HEK293T (cell line): Measurements from ENCODE around the gene ACSF2.

Experiments
- CTCF ChIA-PET: fragments of 350-600 bp; formaldehyde crosslinking; extraction: SDS; loops from one replicate; lab custom pipeline; 2021; ENCODE audit warnings: antibody characterized with exemption, inconsistent platforms; lab: Yijun Ruan, JAX
- POLR2A ChIA-PET: fragments of 350-600 bp; formaldehyde crosslinking; extraction: SDS; loops from one replicate; lab custom pipeline; 2020; ENCODE audit warnings: antibody characterized with exemption, inconsistent platforms; lab: Yijun Ruan, JAX
- DNase-seq: peaks from one replicate; pipeline ENCODE4 v3.0.0; 2012; ENCODE audit warnings: mixed read lengths; ENCODE audit errors: extremely low spot score
- ARNT ChIP-seq: fragments of 450-650 bp; IDR thresholded peaks from 2 replicates; pipeline ENCODE4 v1.6.1; 2017; ENCODE audit warnings: mild to moderate bottlenecking
- BHLHE40 ChIP-seq: fragments of 450-650 bp; IDR thresholded peaks from 2 replicates; pipeline ENCODE4 v1.6.1; 2016; ENCODE audit warnings: mild to moderate bottlenecking, moderate library complexity, borderline replicate concordance
- CTBP1 ChIP-seq: fragments of 450-650 bp; IDR thresholded peaks from 2 replicates; pipeline ENCODE4 v1.6.1; 2016; ENCODE audit warnings: borderline replicate concordance
- ELF4 ChIP-seq: fragments of 450-650 bp; IDR thresholded peaks from 2 replicates; pipeline ENCODE4 v1.6.1; 2017; ENCODE audit warnings: antibody characterized with exemption
- FOXA1 ChIP-seq: fragments of 450-650 bp; IDR thresholded peaks from 2 replicates; pipeline ENCODE4 v1.6.1; 2016; ENCODE audit warnings: mild to moderate bottlenecking
- FOXK2 ChIP-seq: fragments of 450-650 bp; IDR thresholded peaks from 2 replicates; pipeline ENCODE4 v1.6.1; 2016; ENCODE audit warnings: mild to moderate bottlenecking
- FOXM1 ChIP-seq: fragments of 450-650 bp; IDR thresholded peaks from 2 replicates; pipeline ENCODE4 v1.6.1; 2017; ENCODE audit warnings: mild to moderate bottlenecking, borderline replicate concordance
- HDGF ChIP-seq: fragments of 450-650 bp; IDR thresholded peaks from 2 replicates; pipeline ENCODE4 v1.6.1; 2017; ENCODE audit warnings: antibody characterized with exemption, borderline replicate concordance
- L3MBTL2 ChIP-seq: fragments of 450-650 bp; conservative IDR thresholded peaks from 2 replicates; pipeline ENCODE4 v1.6.1; 2016; ENCODE audit warnings: mild to moderate bottlenecking
- LEF1 ChIP-seq: fragments of 450-650 bp; IDR thresholded peaks from 2 replicates; pipeline ENCODE4 v1.6.1; 2017; ENCODE audit warnings: mild to moderate bottlenecking, borderline replicate concordance
- NFRKB ChIP-seq: fragments of 450-650 bp; IDR thresholded peaks from 2 replicates; pipeline ENCODE4 v1.6.1; 2016; ENCODE audit warnings: mild to moderate bottlenecking, moderate library complexity
- PKNOX1 ChIP-seq: fragments of 450-650 bp; IDR thresholded peaks from 2 replicates; pipeline ENCODE4 v1.6.1; 2016
- SP1 ChIP-seq: fragments of 450-650 bp; IDR thresholded peaks from 2 replicates; pipeline ENCODE4 v1.6.1; 2017
- SUZ12 ChIP-seq: fragments of 450-650 bp; IDR thresholded peaks from 2 replicates; pipeline ENCODE4 v1.6.1; 2016; ENCODE audit warnings: mild to moderate bottlenecking
- TARDBP ChIP-seq: fragments of 450-650 bp; IDR thresholded peaks from 2 replicates; pipeline ENCODE4 v1.6.1; 2016
- ZNF384 ChIP-seq: fragments of 450-650 bp; IDR thresholded peaks from 2 replicates; pipeline ENCODE4 v1.6.1; 2016

ACSF2 gene

GRCh38 chr17:50445730-50446325 is 19.8 kb downstream of the ACSF2 start:
- DNase-seq, result no peak
- ChIA-PET CTCF (no interaction called here), POLR2A (interaction anchor here (0.6 to 0.8 kb wide), 2 partner anchors 19 to 48 kb away, joined by 4 to 5 read pairs; no protein-coding TSS in a partner anchor)
- TF ChIP-seq ZNF384 (no peak), NFRKB (no peak), TARDBP (no peak), SUZ12 (no peak), CTBP1 (no peak), LEF1 (no peak), ELF4 (no peak), HDGF (no peak), FOXA1 (no peak), ARNT (no peak), FOXM1 (no peak), BHLHE40 (no peak), PKNOX1 (no peak), SP1 (no peak), L3MBTL2 (no peak), FOXK2 (no peak)

GRCh38 chr17:50447870-50448595 is 22.0 kb downstream of the ACSF2 start:
- CTCF ChIA-PET, result no interaction called here
- TF ChIP-seq L3MBTL2 (no peak), ZNF384 (no peak), ELF4 (no peak), NFRKB (no peak), HDGF (no peak), ARNT (no peak), SUZ12 (no peak), FOXM1 (no peak), FOXK2 (no peak), FOXA1 (no peak), BHLHE40 (no peak), TARDBP (no peak), CTBP1 (no peak), SP1 (no peak), LEF1 (no peak)
- DNase-seq, result no peak
- POLR2A ChIA-PET, result interaction anchor here (0.8 kb wide), 1 partner anchor 22 kb away, joined by 4 read pairs; the partner anchor contains the start of gene ACSF2

- POLR2A ChIA-PET, result no interaction called here
- TF ChIP-seq FOXM1 (no peak), LEF1 (no peak), SUZ12 (no peak), PKNOX1 (no peak), TARDBP (no peak), HDGF (no peak), L3MBTL2 (no peak), ARNT (no peak), BHLHE40 (no peak), NFRKB (no peak), ELF4 (no peak), SP1 (no peak), ZNF384 (no peak), FOXA1 (no peak), CTBP1 (no peak), FOXK2 (no peak)
- CTCF ChIA-PET, result no interaction called here
- no peak for DNase-seq
Observed at GRCh38 chr17:50448643-50449042, 22.6 kb downstream of the ACSF2 start.

- no peak for TF ChIP-seq LEF1
- TF ChIP-seq BHLHE40, result no peak
- TF ChIP-seq SUZ12, result no peak
- no peak for TF ChIP-seq ZNF384
- no peak for TF ChIP-seq FOXA1
- no peak for TF ChIP-seq L3MBTL2
- no peak for TF ChIP-seq TARDBP
- TF ChIP-seq FOXM1, result no peak
- TF ChIP-seq FOXK2, result no peak
- TF ChIP-seq NFRKB, result no peak
- TF ChIP-seq CTBP1, result no peak
- TF ChIP-seq ARNT, result no peak
- TF ChIP-seq HDGF, result no peak
- no peak for TF ChIP-seq ELF4
- TF ChIP-seq SP1, result no peak
- CTCF ChIA-PET, result interaction anchor here (0.7 to 0.9 kb wide), 2 partner anchors 22 to 25 kb away, joined by 3 to 5 read pairs; no protein-coding TSS in a partner anchor
- DNase-seq, result no peak
- POLR2A ChIA-PET, result no interaction called here
Observed at GRCh38 chr17:50451943-50452629, 26.1 kb downstream of the ACSF2 start.

GRCh38 chr17:50452630-50453300 is 26.7 kb downstream of the ACSF2 start:
- ChIA-PET POLR2A (no interaction called here), CTCF (interaction anchor here (0.9 kb wide), 1 partner anchor 26 kb away, joined by 5 read pairs; no protein-coding TSS in a partner anchor)
- no peak for DNase-seq
- no peak for TF ChIP-seq TARDBP
- TF ChIP-seq PKNOX1, result no peak
- TF ChIP-seq NFRKB, result no peak
- TF ChIP-seq CTBP1, result no peak
- TF ChIP-seq FOXM1, result no peak
- TF ChIP-seq FOXA1, result no peak
